VCaP (cell line): ENCODE data around the gene UBE2E2.

Experiments
- H3K27ac ChIP-seq: fragments of 450-650 bp; 2 replicates; pipeline ENCODE4 v1.5.1; 2017
- TF ChIP-seq, protein P1 (sequence below): fragments of 450-650 bp; conservative IDR thresholded peaks from 2 replicates; pipeline ENCODE4 v1.5.1; 2017; ENCODE audit warnings: mild to moderate bottlenecking, moderate library complexity

UBE2E2 gene

DNA sequence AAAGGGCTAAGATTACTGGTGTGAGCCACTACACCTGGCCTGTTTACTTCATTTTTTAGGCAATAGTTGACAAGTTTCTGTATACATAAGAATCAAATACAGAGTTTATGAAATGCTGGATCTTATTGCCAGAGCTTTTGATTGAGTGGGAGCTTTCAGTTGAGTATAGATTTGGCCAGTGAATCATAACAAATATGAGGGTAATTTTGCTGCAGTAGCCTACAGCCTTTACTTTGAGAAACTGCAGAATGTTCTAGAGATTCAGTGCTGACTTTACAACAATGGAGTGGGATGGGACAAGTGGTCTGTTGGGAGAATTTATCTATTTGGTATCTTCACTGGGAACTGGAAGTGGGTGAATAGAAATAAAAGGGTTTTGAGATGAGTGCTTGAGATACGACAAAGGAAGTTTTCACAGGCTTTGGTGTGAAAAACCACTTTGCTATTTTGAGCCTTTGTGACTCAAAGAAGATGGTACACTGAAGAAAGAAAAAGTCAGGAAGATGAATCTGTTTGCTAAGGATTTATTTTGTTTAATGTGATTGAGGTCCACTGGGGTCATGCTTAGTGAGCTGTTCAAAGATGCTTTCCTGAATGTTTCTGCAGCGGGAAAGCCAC, 227.8 kb downstream of the UBE2E2 start:
- H3K27ac ChIP-seq = no peak overlapping the region; the same call in 1 of the 2 replicates
- TF ChIP-seq, protein P1, sequence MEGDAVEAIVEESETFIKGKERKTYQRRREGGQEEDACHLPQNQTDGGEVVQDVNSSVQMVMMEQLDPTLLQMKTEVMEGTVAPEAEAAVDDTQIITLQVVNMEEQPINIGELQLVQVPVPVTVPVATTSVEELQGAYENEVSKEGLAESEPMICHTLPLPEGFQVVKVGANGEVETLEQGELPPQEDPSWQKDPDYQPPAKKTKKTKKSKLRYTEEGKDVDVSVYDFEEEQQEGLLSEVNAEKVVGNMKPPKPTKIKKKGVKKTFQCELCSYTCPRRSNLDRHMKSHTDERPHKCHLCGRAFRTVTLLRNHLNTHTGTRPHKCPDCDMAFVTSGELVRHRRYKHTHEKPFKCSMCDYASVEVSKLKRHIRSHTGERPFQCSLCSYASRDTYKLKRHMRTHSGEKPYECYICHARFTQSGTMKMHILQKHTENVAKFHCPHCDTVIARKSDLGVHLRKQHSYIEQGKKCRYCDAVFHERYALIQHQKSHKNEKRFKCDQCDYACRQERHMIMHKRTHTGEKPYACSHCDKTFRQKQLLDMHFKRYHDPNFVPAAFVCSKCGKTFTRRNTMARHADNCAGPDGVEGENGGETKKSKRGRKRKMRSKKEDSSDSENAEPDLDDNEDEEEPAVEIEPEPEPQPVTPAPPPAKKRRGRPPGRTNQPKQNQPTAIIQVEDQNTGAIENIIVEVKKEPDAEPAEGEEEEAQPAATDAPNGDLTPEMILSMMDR = no peak

DNA sequence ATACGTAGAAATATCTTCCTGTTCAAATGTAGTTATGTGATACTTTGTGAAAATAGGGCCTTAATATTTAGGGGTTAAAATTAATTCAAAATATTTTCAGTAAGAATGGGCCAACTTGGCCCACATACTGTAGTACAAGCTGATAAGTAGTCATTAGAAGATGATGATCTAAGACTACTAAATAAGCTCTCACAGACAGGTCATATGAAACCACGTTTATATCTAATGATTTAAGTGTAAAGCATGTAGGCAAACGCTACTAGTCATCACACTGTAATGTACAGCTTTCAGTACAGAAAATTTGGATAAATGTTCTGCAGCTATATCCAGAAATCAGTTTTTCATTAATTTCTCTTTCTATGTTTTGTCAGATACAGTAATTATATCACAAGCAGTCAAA, 228.6 kb downstream of the UBE2E2 start:
- TF ChIP-seq, protein P1 = no peak
- H3K27ac ChIP-seq = no peak overlapping the region

DNA sequence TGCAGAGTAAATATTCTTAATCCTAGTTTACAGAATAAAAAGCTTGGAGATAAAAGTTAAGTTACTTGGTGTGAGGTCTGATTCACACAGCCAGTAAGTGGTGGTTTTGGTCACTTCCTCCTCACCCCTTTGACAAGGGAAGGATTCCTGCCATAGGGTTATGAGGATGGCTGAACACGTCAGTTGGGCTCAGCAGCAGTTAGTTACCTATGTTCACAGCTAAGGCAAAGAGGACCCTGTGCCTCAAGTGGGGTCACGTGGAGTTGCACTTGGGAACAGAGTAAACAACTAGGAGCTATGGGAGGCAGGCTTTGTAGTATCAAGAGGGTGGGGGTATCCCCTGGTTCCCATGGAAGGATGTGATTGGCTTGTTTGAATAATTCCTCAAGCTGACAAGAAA, 232.2 kb downstream of the UBE2E2 start:
- TF ChIP-seq, protein P1 = no peak
- no peak overlapping the region for H3K27ac ChIP-seq

DNA sequence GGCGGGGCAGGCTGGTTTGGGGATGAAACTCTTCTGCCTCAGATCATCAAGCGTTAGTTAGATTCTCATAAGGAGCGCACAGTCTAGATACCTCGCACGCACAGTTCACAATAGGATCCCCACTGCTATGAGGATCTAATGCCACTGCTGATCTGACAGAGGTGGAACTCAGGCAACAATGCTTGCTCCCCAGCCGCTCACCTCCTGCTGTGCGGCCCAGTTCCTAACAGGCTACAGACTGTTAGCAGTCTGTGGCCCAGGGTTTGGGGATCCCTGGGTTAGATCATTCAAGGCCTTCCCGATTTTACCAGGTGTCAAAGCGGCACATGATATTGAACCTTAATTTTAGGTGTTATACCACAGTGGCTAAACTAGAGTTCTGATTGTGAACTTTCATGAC, 232.8 kb downstream of the UBE2E2 start:
- TF ChIP-seq, protein P1 = no peak
- no peak overlapping the region for H3K27ac ChIP-seq

DNA sequence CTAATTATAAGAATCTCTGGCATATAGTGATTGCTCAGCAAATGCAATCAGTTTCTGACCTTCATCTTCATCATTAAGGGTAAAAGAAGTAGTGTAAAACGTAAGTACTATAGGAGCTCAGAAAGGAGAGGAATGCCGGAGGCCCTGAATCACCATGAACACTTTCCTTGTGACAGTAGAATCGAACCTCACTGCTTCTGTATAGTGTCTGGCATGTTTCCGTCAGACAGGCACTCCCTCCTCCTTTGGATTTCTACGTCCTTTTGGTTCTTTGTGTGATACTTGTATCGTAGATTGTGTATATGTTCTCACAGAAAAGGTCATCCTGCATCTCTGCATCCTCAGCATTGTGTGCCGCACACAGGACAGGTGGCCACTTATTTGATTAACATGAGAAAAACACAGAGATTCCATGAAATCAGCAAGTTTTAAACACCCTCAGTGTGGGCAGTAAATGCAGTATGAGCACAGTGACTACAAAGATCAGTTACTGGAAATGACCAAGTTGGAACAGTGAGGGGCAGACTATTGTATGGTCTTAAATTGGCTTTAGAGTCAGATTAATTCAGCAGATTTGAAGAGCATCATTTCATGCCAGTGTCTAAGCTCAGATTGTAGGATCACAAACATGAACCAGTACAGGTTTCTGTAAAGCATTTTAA, 234.5 kb downstream of the UBE2E2 start:
- no peak overlapping the region for H3K27ac ChIP-seq
- TF ChIP-seq, protein P1 = no peak

DNA sequence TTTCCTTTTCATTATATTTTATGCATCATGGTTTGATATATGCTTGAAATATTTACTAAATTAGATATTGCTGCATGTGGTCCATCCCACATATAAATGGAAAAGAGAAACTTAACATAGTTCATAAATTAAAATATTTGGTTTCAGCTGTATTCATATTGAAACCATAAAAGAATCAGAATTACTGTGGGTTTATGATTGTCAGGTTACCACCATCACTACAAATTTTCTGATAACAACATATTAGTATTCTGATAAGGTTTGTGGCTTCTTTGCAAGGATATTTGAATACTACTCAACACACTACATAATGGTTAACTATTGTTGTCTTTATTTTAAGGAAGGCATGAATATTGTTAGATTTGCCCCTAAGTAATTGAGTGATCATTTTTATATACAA, 235.5 kb downstream of the UBE2E2 start:
- no peak overlapping the region for H3K27ac ChIP-seq
- TF ChIP-seq, protein P1 = no peak

DNA sequence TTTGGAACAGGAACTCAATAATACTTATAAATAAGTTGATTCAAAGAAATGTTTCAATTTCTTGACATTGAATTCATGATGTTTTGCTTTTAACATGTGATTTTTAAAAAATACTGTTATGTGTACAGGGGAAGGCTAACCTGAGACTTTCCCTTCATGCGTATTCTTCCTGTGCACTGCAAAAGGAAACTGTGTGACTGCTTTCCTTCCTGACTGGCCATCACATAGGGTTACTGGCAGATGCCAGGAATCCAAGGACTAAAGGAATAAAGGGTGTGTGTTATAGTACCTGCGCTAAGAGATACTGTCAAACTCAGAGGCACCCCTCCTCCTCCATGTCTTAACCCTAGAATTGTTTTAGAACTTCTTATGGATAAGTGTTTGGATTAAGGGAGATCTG, 236.0 kb downstream of the UBE2E2 start:
- TF ChIP-seq, protein P1 = no peak
- H3K27ac ChIP-seq = no peak overlapping the region
